Posterior vena cava (tissue), 2 donors: Measurements from ENCODE around the gene GNB1L. TPM values are rescaled to one million over a fixed set of nuclear protein-coding genes. Genes with fewer than 3 reads are reported as not detected.

Source experiments
- DNase-seq: peaks from one replicate; pipeline ENCODE4 v3.0.0-alpha.2; 2020; ENCODE audit warnings: low spot score
- intact Hi-C, 2 donors: fragments of 100-400 bp; cut with DNase I; formaldehyde crosslinking; loops; one replicate each; pipeline versions ENCODE4 v1.14.1 to v1.14.2; 2022 to 2023
- total RNA-seq, 2 donors: library from RNA; stranded (reverse); fragmentation: NEBNext Ultra II Directional; extraction: Animal tissue kit (Norgen Biotek cat#: 25700); gene quantifications; one replicate each; pipeline ENCODE4 v1.2.1, GENCODE V29; 2021
- donor health status: DM: yes; HTN: yes; CAD: no.
- donor health status: DM: yes; HTN: yes; CAD: no.

GNB1L gene
- total RNA-seq, 2 donors from 2014 or later = 3.6 to 3.9 TPM

DNA sequence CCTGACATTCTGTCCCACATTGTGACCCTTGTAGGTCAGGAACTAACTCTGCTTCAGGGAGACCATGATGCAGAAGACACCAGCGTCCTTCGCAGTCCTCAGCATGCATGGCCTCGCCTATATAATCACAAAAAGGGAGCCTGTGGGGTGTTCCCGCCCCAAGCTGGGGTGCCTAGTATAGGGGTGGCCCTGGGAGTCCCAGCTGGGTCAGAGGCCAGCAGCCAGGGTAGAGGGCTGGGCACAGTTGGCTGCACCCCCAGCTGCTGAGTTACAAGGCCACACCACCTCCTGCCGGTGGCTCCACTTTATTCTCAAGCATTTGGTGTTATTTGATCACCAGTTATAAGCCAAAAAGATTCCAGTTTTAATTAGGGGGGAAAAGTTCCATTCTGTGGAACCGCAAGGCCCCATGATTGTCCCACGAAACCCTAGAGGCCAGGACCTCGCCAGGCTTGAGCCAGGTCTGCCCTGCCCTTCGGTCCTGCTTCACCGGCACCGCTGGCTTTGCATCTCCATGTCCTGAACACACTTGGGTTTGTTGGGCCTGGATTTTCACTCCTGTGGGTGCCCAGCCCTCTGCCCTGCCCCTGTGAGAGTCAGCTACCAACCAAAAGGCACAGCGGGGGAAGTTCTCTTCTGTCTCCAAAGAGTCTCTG lies 15.0 kb upstream of the GNB1L start:
- intact Hi-C loops = no loop called here
- DNase-seq = no peak

DNA sequence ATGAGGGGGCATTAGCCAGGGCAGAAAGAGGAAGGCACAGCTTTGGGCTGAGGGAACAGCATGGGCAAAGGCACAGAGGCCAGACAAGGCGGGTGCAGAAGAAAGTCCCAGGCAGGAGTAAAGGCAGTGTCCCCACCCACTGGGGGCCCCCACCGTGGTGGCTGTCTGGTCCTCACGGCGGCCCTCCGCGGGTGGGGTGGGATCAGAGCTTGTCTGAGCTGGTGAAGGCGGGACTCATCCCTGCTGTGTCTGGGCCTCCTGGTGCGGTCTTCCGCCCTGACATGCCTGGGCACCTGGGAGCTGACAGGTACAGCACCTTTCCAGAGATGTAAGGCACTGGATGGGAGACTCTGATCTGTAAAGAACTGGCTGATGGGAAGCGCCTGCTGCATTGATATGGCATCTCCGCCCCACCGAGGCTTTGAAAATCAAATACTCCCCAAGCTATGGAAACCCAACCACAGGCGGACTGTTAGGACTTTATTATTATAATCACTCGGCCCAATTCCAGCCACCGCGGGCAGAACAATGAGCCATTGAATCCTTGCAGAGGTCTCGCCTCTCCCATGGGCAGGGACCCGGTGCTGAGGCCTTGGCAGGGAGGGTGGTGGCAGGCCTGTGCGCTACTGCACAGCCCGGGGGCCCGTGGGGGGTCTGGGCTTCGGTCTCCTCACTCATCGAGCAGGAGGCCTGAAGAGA lies 14.2 kb upstream of the GNB1L start:
- intact Hi-C loops = no loop called here
- peak; percentile 68 for DNase-seq

DNA sequence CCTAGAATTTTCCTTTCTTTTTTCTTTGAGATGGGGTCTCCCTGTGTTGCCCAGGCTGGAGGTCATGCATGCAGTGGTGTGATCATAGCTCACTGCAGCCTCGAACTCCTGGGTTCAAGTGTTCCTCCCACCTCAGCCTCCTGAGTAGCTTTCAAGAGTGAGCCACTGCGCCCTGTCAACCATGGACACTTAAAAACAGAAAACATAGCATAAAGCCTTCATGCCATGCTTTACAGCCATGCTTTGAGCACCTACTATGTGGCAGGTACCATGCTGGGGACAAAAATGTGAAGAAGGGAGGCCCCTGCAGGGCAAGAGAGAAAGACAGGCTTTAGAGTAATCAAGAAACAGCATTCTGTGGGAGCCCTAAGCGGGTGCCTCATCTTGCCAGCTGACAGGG lies 13.7 kb upstream of the GNB1L start:
- intact Hi-C loops = no loop called here
- DNase-seq = no peak

DNA sequence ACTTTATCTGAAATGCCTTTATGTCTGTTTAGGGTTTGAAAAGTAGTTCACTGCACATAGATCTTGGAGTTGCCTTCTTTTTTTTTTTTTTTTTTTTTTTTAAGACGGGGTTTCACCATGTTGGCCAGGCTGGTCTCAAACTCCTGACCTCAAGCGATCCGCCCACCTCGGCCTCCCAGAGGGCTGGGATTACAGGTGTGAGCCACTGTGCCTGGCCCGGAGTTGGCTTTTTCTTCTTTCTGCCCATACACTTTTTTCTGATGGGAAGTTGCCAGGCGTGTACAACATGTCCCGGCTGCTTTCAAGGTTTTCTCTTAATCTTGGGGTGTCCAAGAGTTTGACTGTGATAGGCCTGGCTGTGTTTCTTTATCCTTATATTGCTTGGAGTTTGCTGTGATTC lies 12.9 kb upstream of the GNB1L start:
- intact Hi-C loops = no loop called here
- DNase-seq = no peak

DNA sequence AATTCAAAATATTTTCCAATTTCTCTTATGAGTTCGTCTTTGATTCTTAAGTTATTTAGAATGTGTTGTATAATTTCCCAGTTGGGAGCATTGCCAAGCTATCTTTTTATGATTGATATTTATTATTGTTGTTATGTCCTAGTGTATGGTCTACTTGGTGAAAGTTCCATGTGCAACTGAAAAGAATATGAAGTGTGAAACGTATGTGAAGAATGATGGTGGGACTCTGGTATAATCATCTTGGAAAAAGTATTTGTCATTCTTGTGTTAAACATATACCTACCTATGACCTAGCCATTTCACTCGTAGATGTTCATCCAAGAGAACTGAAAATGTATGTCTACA lies 12.0 kb upstream of the GNB1L start:
- no peak for DNase-seq
- intact Hi-C loops = no loop called here

DNA sequence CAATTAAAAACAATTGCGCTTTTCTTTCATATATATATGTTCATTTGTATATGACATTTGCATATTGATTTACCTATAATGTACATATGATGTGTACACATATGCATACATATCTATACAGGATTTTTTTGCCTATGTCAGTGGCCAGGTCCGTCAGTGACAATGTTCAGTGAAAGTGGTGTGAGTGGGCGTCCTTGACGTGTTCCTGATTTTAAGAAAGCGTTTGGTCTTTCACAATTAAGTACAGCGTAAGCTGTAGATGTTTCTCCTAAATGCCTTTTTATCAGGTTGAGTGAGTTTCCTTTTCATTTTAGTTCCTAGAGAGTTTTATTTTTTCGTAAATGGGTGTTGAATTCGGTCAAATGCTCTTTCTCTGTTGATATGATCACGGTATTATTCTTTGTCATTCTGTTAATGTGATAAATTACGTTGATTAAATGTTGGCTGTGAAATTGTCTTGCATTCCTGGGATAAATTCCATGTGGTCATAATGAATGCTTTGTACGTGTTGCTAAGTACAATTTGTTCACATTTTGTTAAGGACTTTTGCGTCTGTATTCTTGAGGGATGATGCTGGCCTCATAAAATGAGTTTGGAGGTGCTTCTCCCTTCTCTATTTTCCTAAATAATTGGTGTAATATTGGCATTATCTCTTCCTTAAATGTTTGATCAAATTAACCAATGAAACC lies 10.6 kb upstream of the GNB1L start:
- no peak for DNase-seq
- intact Hi-C loops = no loop called here

DNA sequence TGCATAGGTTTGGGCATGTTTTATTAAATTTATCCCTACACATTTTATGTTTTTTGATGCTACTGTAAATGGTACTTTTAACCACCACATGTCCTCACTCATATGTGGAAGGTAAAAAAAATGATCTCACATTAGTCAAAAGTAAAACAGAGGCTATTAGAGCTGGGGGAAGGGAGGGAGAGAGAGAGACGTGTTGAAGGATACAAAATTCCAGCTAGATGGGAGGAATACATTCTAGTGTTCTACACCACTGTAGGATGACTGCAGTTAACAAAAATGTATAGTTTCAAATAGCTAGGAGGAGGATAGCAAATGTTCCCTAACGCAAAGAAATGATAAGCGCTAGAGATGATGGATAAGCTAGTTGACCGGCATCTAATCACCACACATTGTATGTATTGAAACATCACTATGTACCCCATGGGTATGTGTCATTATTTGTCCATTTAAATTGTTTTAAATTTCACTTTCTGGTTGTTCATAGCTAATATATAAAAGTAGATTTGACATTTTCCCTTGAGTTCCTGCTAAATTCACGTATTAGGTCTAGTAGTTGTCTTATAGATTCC lies 9.9 kb upstream of the GNB1L start:
- intact Hi-C loops = no loop called here
- no peak for DNase-seq

DNA sequence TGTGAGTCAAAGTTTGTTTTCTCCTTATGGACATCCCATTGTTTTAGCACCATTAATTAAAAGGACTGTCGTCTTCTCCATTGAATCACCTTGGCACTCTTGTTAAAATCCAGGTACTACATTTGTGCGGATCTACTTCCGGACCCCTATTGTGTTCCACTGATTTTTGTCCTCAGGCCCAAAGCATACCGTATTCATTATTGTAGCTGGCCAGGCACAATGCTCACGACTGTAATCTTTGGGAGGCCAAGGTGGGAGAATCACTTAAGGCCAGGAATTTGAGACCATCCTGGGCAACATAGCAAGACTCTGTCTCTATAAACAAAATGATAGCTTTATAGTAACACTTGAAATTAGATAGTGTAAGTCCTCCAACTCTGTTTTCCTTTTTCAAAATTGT lies 8.9 kb upstream of the GNB1L start:
- intact Hi-C loops = no loop called here
- no peak for DNase-seq

DNA sequence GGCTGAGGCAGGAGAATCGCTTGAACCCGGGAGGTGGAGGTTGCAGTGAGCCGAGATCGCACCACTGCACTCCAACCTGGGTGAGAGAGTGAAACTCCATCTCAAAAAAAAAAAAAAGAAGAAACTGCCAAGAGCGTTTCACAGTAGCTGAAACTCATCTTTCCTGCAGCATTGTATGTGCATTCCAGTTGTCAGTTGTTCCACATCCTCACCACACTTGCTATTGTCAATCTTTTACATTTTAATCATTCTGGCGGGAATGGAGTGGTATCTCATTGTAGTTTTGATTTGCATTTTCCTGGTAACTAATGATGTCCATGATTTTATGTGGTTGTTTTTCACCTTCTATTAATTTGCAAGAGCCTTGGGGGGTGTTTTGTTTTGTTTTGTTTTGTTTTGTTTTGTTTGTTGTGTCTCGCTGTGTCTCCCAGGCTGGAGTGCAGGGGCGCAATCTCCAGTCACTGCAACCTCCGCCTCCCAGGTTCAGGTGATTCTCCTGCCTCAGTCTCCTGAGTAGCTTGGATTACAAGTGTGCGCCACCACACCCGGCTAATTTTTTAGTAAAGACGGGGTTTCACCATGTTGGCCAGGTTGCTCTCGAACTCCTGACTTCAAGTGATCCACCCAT lies 8.1 kb upstream of the GNB1L start:
- no peak for DNase-seq
- intact Hi-C loops = no loop called here

DNA sequence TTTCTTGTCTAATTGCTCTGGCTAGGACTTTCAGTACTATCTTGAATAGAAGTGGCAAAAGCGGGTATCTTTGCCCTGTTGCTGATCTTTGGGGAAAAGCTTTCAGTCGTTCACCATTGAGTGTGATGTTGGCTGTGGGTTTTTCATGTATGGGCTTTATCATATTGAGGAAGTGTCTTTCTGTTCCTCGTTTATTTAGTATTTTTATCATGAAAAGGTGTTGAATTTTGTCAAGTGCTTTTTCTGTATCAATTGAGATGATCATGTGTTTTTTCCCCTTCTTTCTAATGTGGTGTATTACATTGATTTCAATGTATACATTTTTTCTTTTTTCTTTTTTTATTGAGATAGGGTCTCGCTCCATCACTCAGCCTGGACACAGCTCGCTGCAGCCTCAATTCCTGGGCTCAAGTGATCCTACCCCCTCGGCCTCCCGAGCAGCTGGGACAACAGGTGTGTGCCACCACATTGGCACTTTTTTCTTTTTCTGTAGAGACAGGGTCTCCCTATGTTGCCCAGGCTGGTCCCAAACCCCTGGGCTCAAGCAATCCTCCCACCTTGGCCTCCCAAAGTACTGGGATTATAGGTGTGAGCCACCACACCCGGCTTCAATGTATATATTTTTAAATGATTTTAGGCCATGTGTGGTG lies 5.3 kb upstream of the GNB1L start:
- DNase-seq = no peak
- intact Hi-C loops = no loop called here

DNA sequence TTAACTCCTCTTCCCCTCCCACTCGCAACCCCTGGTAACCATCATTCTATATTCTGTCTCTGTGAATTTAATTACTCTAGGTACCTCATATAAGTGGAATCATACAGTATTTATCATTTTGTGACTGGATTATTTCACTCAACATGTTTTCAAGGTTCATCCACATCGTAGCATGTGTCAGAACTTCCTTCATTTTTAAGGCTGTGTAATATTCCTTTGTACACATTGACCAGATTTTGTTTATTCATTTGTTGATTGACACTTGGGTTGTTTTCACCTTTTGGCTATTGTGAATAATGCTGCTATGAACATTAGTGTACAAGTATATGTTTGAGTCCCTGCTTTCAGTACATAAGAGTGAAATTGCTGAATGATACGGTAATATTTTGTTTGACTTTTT lies 2.7 kb upstream of the GNB1L start:
- intact Hi-C loops = no loop called here
- DNase-seq = no peak

DNA sequence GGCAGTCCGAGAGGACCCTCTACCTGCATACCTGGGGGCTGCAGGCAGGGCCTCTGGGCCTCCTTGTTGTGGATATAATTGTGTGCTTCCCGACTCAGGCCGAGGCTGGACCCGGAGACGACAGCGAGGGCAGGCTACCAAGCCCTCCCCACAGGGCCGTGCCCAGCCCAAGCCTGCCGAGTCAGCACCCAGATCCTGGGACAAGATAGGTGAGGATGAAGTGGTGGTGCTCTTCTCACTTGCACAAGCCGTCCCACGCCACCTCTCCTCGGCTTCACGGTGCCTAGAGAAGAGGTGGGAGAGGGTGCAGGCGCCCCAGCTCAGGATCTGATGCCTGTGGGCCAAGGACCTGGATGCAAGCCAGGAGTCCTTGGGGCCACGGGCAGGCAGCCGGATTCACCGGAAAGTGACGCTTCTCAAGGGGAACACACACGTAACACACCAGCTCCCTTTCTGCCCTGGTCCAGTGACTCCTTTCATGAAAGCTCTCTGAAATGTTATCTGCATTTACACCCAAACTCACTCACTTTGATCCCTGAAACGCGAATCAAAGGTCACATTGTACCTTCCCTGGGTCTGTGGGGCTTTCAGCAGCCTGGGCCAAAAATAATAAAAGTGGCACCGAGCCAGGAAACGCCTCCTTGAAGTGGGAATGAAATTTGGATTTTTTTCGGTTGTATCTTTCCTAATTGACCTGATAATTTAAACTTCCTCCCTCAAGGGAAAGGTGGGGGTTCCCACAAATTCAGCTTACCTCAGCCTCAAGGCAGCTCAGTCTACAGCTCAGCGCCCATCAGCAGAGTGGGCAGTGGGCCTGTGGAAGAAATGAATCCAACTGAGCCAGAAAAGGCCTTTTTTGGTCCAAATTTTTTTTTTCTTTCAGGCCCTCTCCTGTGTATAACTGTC lies 1.1 kb upstream of the GNB1L start:
- intact Hi-C loops = no loop called here
- peak; percentile 92 for DNase-seq

DNA sequence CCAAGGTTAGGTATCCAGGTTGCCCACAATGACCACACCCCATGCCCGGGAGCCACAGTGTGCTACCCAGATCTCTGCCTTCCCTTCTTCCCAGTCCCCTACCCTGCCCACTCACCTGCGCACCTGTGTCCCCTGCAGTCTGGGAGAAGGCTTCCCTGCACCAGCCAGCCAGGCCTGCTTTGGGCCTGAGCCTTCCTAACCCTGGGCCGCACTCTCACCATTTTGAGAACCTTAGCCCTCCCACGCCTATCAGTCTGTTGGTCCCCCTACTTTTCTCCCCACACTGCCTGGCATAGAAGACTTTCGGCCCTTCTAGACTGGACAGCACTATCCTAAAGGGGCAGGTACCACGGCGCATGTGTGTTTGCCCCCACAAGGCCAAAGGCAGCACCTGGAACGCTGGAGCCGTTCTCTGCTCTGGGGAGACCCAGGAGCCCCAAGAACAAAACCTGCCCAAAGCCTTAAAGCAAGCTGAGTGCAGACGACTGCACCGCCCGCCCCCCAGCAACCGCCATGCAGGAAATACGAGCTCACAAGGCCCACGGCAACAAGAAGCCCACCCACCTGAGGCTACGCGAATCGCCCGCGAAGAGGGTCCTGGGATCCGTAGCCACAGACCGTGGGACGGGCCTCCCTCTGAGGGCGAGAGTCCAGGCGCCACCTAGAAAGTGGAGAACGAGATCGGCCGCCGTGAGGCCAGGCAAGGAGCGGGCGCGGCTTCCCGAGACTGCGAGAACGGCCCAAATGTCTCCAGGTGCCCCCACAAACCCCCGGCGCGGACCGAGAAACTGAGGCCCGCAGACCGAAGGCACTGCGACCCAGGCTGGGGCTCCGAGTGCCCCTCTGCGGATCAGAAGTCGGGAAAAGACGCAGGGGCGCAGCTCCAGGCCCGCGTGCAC lies 546 bp downstream of the GNB1L start:
- intact Hi-C loops = no loop called here
- no peak for DNase-seq

DNA sequence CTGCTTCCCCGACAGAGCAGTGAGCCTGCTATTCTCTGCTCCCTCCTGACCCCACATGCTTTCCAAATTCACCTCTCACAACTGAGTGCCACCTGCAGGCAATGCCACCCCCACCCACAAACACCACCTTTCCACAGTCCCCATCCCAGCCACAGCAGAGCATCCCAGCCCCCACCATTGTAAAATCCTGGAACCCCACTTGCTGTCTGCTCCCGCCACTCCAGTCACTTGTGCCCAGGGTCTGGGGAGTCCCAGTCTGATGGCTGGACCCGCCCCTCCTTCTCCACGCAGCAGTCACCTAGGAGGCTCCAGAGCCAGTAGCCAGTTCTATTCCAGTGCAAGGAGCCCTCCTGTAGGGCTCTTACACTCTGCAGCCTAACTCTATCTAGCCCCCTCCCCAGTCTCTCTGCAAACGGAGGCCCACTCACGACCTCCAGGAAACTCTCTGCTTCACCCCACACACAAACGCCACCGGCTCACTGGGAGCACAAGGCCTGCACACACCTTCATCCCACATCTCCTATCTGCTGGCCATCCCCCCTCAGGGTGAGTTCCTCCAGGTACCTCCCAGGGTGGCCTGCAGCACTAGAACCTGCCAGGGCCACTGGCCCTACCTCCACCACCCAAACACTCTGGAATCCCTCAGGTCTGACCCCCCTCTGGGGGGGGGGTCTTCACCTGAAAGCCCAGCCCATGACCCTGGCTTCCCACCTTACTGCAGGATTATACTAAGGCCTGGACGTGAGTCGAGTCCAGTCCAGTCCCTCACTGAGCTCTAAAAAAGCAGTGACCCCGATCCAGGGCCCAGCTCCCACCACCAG lies 1.4 kb downstream of the GNB1L start:
- intact Hi-C loops = no loop called here
- DNase-seq = no peak

DNA sequence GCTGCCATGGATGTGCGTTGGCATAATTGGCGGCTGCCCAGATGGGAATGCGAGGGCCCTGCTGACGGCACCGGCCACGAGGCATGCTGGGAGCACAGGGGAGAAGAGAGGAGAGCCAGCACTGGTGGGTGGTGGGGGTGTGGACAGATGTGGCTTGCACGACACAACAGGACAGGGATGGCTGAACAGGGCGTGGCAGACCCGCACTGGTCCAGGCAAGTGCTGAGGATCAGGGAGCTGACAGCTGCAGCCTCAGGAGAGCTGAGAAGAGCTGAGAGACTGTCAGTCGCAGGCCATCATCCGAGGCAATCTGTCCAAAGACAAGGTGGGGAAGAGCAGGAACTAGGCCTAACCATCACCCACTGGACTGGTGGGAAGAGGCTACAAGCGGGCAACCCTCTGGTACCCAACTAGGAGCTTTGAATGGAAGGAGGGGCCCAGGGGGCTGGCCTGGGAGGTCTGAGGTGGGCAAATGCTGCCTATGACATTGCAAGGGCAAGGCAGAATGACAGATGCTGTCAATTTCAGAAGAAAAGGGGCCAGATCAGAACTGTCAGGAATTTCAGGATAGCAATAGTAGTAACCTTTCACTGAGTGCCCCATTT lies 2.4 kb downstream of the GNB1L start:
- no peak for DNase-seq
- intact Hi-C loops = no loop called here
